Skeletal muscle tissue (tissue), 4 donors: Measurements from ENCODE around the gene ADARB1. TPM values are rescaled to one million over a fixed set of nuclear protein-coding genes. Genes with fewer than 3 reads are reported as not detected.
"Not testable (repeated sequence)": the region's sequence is repeated elsewhere in the genome, so short reads cannot be mapped to it uniquely, and the experiment has no call there.

Experiments
- H3K27ac ChIP-seq: one replicate; pipeline ENCODE4 v1.7.0; 2013; ENCODE audit warnings: mild to moderate bottlenecking, low read depth, low read length, inconsistent platforms
- H3K27me3 ChIP-seq, 3 donors: one replicate each; pipeline ENCODE4 v1.7.0; 2013; ENCODE audit warnings: low read length in 3 of 3; ENCODE audit not compliant: control insufficient read depth in 3 of 3, insufficient read depth in 3 of 3
- H3K36me3 ChIP-seq, 3 donors: one replicate each; pipeline ENCODE4 v1.7.0; 2013; ENCODE audit warnings: low read length in 3 of 3; ENCODE audit not compliant: control insufficient read depth in 3 of 3, insufficient read depth in 3 of 3
- H3K4me1 ChIP-seq, 3 donors: one replicate each; pipeline ENCODE4 v1.7.0; 2013; ENCODE audit warnings: low read length in 3 of 3, mild to moderate bottlenecking in 3 of 3; ENCODE audit not compliant: control insufficient read depth in 3 of 3, insufficient read depth in 3 of 3
- H3K4me3 ChIP-seq, 3 donors: one replicate each; pipeline ENCODE4 v1.7.0; 2013; ENCODE audit warnings: low read length in 3 of 3
- H3K9ac ChIP-seq, 3 donors: one replicate each; pipeline ENCODE4 v1.7.0; 2013; ENCODE audit warnings: low read length in 3 of 3, mild to moderate bottlenecking in 3 of 3, moderate library complexity in 2 of 3, low read depth in 1 of 3
- H3K9me3 ChIP-seq, 3 donors: one replicate each; pipeline ENCODE4 v1.7.0; 2013; ENCODE audit warnings: low read length in 3 of 3; ENCODE audit not compliant: control insufficient read depth in 3 of 3
- total RNA-seq: library from RNA; depleted of rRNA; stranded (reverse); fragments of >200 nt; gene quantifications from one replicate; pipeline ENCODE4 v1.2.3, GENCODE V29; 2014
- donor health status: Osteomylitis.

ADARB1 gene, protein sequence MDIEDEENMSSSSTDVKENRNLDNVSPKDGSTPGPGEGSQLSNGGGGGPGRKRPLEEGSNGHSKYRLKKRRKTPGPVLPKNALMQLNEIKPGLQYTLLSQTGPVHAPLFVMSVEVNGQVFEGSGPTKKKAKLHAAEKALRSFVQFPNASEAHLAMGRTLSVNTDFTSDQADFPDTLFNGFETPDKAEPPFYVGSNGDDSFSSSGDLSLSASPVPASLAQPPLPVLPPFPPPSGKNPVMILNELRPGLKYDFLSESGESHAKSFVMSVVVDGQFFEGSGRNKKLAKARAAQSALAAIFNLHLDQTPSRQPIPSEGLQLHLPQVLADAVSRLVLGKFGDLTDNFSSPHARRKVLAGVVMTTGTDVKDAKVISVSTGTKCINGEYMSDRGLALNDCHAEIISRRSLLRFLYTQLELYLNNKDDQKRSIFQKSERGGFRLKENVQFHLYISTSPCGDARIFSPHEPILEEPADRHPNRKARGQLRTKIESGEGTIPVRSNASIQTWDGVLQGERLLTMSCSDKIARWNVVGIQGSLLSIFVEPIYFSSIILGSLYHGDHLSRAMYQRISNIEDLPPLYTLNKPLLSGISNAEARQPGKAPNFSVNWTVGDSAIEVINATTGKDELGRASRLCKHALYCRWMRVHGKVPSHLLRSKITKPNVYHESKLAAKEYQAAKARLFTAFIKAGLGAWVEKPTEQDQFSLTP
- total RNA-seq: 16.2 TPM

DNA sequence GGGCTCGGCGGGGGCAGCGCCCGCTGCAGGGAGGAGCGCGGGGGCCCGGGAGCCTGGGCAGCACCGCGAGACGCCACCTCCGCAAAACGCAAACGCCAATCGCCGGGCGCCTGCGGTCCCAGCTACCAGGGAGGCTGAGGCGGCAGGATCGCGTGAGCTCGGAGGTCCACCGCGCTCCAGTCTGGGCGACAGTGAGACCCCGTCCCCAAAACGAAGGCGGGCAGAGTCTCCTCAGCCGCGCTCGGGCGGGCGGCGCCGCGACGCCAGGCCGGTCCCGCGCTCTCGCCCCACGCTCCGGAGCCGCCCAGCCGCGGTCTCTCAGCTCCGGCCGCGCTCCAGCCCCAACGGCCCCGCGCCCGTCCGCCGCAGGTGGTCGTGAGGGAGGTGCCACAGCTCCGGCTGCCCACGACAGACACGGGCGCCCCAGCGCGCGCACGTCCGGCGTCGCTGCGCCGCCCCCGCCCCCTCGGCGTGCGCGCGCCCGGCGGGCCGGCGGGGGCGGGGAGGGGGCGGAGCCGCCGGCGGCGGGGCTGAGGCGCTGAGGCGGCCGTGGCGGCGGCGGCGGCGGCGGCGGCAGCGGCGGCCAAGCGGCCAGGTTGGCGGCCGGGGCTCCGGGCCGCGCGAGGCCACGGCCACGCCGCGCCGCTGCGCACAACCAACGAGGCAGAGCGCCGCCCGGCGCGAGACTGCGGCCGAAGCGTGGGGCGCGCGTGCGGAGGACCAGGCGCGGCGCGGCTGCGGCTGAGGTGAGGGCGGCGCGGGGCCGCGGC lies at the start of gene ADARB1:
TSS of gene ADARB1 (plus strand) at position 533 of the 770 bp plus-strand sequence. CDS start 97,077 bp downstream, outside the sequence.
- Histone ChIP-seq H3K9ac (peak within 1 kb of the TSS; percentile 81 to 98 (median 88)), H3K4me1 (peaks cover 15 to 41% (median 31%) of the 10 kb centered on the region in 3 donors), H3K27ac (peak within 1 kb of the TSS; percentile 71), H3K4me3 (peak within 1 kb of the TSS; percentile 78 to 93 (median 90)), H3K27me3 (no peaks in the 10 kb centered on the region), H3K9me3 (no peaks in the 10 kb centered on the region), H3K36me3 (no peaks in the 10 kb centered on the region)

DNA sequence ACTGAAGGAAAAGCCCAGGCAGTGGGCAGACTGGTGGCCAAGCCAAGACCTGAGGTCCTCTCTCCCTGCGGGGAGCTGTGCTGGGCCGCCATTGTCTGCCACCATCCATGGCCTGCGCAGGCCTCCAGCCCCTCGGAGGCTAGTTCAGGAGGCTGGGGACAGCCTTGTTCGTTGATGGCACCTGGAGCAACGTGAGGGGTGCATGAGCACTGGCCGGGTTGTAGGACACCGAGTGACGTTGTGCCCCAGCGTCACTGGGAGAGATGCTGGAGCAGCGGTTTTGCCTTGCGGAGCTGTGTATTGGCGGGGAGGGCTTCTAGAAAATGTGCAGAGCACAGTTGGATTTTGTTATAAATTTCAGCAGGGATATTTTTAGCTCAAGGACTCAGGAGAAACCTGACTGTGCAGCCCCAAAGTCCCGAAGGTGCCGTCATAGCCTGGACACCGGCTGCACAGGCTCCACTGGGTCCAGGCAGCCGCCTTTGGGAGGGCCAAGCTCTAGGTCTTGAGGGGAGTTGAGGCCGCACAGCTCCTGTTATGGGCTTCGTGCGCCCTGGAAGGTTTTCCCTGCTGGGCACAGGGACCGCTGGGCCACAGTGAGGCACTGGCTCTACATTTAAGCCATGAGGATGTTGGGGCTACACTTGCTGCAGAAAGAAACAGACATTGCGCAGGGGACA lies 48.2 kb upstream of the ADARB1 start:
- Histone ChIP-seq H3K27me3 (no peaks in the 10 kb centered on the region), H3K9me3 (no peaks in the 10 kb centered on the region), H3K4me1 (peaks cover 9 to 18% (median 15%) of the 10 kb centered on the region in 3 donors), H3K27ac (no peak overlapping the region), H3K9ac (no peak overlapping the region), H3K36me3 (no peaks in the 10 kb centered on the region), H3K4me3 (no peak overlapping the region)

DNA sequence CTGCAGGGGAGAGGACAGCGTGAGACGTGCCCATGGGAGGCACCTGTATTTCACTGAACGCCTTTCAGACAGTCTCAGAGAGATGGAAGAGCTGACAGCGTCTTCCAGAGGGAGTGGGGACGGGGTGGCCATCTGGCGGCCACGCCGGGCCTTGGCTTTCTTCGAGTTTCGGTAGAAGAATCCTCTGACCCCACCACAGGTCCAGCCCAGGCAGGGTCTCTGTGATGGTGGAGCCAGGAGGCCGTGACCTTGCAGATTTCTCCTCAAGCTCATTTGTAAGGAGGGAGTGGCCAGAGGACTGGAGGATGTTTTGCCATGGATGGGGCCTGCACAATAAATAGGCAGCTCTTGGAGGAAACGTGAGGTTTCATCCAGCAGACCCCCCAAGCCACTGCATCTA lies 47.6 kb upstream of the ADARB1 start:
- Histone ChIP-seq H3K36me3 (no peaks in the 10 kb centered on the region), H3K4me3 (no peak overlapping the region), H3K4me1 (peaks cover 14 to 20% (median 17%) of the 10 kb centered on the region in 3 donors), H3K9ac (no peak overlapping the region), H3K27ac (no peak overlapping the region), H3K9me3 (no peaks in the 10 kb centered on the region), H3K27me3 (no peaks in the 10 kb centered on the region)

DNA sequence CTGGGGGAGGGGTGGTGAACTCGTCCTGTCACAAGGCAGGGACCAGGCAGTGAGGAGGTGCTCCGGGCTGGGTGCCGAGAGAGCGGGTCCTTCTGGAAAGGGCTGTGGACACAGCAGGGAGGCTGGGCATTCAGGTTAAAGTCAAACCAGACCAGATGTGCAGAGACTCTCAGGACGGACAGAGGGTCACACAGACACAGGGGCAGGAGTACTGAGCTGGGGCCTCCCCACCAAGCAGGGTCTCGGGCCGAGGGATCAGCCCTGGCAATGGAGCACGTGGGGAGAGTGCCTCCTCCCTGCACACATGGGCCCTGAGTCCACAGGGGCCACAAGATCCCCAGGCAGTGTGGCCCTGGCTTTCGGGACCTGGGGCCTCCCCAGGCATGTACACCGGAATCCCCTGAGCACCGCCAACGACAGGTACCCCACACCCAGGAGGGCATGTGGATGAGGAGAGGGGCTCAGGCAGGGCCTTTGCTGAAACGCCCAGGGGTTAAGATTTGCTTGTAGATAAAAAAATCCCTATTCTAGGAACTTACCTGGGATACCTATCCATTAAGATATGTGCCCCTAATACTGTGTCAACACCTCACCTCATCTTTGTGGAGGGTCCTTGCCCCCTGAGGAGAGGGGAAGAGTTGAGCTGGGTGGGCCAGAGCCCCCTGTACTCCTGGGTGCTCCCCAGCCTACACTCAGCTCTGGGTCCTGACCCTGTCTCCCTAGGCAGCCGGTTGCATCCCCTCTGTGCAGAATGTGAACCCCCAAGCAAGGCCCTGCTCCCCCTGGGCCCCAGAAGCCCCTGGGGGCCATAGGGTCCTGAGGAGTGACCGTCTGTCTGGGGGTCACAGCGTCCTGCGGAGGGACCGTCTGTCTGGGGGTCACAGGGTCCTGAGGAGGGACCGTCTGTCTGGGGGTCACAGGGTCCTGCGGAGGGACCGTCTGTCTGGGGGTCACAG lies 46.9 kb upstream of the ADARB1 start:
- H3K4me1 ChIP-seq: peaks cover 14 to 22% (median 21%) of the 10 kb centered on the region in 3 donors
- no peaks in the 10 kb centered on the region for H3K9me3 ChIP-seq
- H3K27ac ChIP-seq: no peak overlapping the region
- H3K4me3 ChIP-seq: no peak overlapping the region
- H3K36me3 ChIP-seq: no peaks in the 10 kb centered on the region
- H3K27me3 ChIP-seq: no peaks in the 10 kb centered on the region
- H3K9ac ChIP-seq: no peak overlapping the region

DNA sequence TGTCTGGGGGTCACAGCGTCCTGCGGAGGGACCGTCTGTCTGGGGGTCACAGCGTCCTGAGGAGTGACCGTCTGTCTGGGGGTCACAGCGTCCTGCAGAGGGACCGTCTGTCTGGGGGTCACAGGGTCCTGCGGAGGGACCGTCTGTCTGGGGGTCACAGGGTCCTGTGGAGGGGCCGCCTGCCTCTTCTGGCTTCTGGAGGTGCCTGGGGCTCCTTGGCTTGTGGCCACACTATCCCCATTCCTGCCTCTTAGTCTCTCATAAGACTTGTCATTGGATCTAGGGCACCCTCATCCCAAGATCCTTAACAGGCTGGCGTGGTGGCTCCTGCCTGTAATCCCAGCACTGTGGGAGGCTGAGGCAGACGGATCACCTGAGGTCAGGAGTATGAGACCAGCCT lies 45.7 kb upstream of the ADARB1 start:
- not testable (repeated sequence) for H3K27me3 ChIP-seq, H3K27ac ChIP-seq, H3K9ac ChIP-seq, H3K36me3 ChIP-seq, H3K9me3 ChIP-seq, H3K4me3 ChIP-seq
- peaks cover 21 to 32% (median 30%) of the 10 kb centered on the region in 3 donors for H3K4me1 ChIP-seq

DNA sequence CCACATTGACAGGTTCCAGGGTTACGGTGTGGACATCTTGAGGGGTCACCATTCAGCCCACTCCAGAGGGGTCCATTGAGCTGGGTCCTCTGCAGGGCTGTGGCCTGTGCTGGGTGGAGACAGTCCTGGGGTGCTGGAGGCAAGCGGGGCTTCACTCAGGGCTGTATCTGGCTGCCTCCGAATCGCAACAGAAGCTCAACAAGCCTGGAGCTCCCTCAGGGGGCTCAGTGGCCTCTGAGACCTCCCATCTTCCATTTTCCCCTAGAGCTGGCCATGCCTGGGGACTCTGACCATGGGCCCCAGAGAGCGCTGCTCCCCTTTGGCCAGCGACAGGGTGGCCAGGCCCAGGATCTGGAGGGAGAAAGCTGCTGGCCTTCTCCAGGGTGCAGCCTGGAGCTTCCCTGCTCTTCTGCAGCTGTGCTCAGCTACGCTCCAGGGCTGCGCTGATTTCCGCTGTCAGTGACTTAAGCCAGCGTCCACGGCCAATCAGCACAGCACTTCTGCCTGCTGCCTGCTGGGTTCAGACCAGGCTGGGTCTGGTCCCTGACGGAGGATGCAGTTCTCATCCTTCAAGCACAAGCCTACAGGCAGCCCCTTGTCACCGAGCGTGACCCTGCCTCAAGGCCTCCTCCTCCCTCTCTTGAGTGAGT lies 45.0 kb upstream of the ADARB1 start:
- no peaks in the 10 kb centered on the region for H3K27me3 ChIP-seq
- H3K36me3 ChIP-seq: no peaks in the 10 kb centered on the region
- no peaks in the 10 kb centered on the region for H3K9me3 ChIP-seq
- peak overlapping the region in 1 of 3 donors; percentile 50 for H3K9ac ChIP-seq
- peaks cover 29 to 40% (median 37%) of the 10 kb centered on the region in 3 donors for H3K4me1 ChIP-seq
- peak overlapping the region; percentile 44 for H3K27ac ChIP-seq
- no peak overlapping the region for H3K4me3 ChIP-seq

DNA sequence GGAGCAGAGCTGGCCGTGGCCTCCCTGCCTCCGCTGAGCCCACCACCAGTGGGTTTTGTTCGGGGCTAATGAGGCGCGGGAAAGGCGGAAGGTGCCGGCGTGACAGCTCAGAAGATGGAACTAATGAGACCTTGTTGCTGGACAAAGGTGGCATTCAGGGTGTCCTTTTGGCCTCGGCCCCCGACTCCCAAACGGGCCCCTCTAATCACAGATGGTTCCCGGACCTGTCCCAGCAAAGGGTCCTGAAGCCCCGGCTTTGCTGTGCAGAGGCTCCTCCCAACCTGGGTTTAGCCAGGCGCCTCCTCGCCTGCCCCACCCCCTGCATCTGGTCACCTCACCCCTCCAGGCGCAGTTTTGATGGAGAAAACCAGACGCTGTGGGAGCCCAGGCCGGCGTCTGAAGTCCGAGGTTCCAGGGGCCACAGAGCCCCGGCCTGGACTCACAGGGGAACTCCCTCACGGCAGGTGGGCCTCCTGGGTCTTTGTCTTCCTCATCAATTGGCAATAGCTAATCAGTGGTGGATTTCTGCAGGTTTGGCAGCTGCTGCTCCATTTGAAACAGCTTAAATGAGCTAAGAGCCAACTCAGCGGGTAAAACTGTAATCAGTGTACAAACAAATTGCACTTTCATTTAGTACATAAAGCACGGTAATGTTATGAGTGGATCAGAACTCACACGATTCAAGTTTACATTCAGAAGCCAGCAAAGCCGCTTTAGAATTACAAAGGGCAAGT lies 44.3 kb upstream of the ADARB1 start:
- Histone ChIP-seq H3K36me3 (no peaks in the 10 kb centered on the region), H3K9me3 (no peaks in the 10 kb centered on the region), H3K27me3 (no peaks in the 10 kb centered on the region), H3K9ac (peak overlapping the region in 1 of 3 donors; percentile 19), H3K4me1 (peaks cover 36 to 47% (median 44%) of the 10 kb centered on the region in 3 donors), H3K27ac (peak overlapping the region; percentile 44), H3K4me3 (no peak overlapping the region)
